ENCODE results near the gene SLIT3. TPM values are rescaled to one million over a fixed set of nuclear protein-coding genes. Genes with fewer than 3 reads are reported as not detected.

Gene SLIT3
- total and polyA plus RNA-seq, 4 experiments from 2014 or later = not detected

DNA sequence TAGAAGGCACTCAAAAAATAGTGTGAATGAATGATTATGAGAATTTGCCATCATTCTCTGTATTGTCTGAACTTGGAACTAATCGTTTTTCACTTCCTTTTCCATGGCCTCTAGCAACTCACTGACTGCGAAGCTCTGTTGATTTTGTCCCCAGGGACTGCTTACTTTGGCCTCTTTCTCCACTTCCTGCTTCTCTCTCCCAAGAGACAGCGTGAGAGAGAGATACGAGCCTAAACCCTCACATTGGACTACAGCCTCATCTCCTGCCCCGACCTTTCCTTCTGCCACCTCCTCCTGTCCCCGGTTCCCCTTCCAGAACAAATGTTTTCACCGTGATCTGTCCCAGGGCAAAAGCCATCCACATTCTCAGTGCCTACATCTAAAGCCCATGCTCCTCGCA, 421.0 kb downstream of the SLIT3 start:
- no peaks in the 10 kb centered on the region for H3K9me3 ChIP-seq (ENCODE audit: control insufficient read depth in 1 of 2, low read length in 2 of 2)
- H3K4me1 ChIP-seq (ENCODE audit: insufficient read depth, low read length) = no peaks in the 10 kb centered on the region
- Mint-ChIP-seq H3K4me1 (no peaks in the 10 kb centered on the region), H3K36me3 (no peaks in the 10 kb centered on the region), H3K9me3 (no peaks in the 10 kb centered on the region), H3K27ac (no peak overlapping the region), H3K4me3 (no peak overlapping the region), H3K27me3 (peaks cover 14 to 17% of the 10 kb centered on the region in 2 donors)
- H3K27me3 ChIP-seq (ENCODE audit: insufficient read depth, low read length) = no peaks in the 10 kb centered on the region
- intact Hi-C loops (cut with micrococcal nuclease) = no loop called here
- no peak overlapping the region for H3K27ac ChIP-seq (ENCODE audit: low read depth, low read length)
- ChIA-PET CTCF (ENCODE audit: partially characterized antibody) (interaction anchor here (0.9 kb wide), 1 partner anchor 15 kb away, joined by 3 read pairs; no protein-coding TSS in a partner anchor), POLR2A (ENCODE audit: partially characterized antibody) (no interaction called here)
- no peaks in the 10 kb centered on the region for H3K36me3 ChIP-seq (ENCODE audit: insufficient read depth, low read length)
- DNase-seq = no peak
- H3K4me3 ChIP-seq (ENCODE audit: low read length in 2 of 2) = no peak overlapping the region

DNA sequence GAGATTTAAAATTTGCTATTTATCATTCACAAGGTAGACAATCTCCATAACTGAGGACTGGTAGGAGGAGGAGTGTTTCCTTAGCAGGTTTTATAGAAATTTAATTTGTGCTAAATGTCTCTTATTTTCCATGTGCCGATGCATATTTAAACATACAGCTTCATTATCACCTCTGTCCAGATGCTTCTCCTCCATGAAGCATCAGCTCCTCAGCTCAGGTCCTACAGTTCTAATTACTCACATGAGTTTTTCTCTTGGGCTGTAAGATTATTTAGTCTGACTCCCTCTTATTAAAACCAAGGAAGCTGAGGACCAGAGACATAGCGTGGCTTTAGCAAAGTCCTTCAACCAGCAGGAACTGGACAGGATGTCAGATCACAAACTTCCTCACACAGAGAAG, 421.6 kb downstream of the SLIT3 start:
- Mint-ChIP-seq H3K27ac (no peak overlapping the region), H3K36me3 (no peaks in the 10 kb centered on the region), H3K27me3 (peaks cover 14 to 19% of the 10 kb centered on the region in 2 donors), H3K4me3 (no peak overlapping the region), H3K9me3 (no peaks in the 10 kb centered on the region), H3K4me1 (no peaks in the 10 kb centered on the region)
- intact Hi-C loops (cut with micrococcal nuclease) = no loop called here
- Histone ChIP-seq H3K27ac (ENCODE audit: low read depth, low read length) (no peak overlapping the region), H3K4me3 (ENCODE audit: low read length in 2 of 2) (no peak overlapping the region), H3K36me3 (ENCODE audit: insufficient read depth, low read length) (no peaks in the 10 kb centered on the region), H3K9me3 (ENCODE audit: control insufficient read depth in 1 of 2, low read length in 2 of 2) (no peaks in the 10 kb centered on the region), H3K4me1 (ENCODE audit: insufficient read depth, low read length) (no peaks in the 10 kb centered on the region), H3K27me3 (ENCODE audit: insufficient read depth, low read length) (no peaks in the 10 kb centered on the region)
- ChIA-PET CTCF (ENCODE audit: partially characterized antibody) (no interaction called here), POLR2A (ENCODE audit: partially characterized antibody) (no interaction called here)
- no peak for DNase-seq

DNA sequence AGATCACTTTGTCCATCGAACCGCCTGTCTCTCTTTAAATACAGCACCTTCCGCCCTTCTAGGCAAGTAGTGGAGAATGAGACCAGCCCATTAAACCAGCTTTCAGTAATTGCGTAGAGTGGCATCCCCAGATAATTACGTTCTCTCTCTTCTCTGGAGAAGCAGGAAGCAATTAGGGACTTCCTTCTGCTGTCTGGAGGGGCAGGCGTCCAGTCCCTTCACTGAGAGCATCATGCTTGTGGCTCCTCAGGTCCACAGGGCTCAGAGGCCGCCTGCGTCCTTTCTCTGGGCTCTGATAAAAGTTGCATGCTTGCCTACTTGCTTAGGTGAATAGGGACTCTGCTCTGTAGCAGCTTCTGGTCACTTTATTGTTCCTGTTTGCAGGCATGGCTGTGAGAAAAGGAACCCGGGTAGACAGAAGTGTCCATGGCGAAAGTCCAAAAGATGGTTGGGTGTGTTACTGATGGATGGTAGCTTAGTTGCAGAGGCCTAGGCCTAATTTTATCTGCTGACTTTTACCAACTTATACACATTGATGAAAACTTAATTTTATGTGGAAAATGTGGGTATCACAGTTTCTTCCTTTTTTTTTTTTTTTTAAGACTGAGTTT, 422.7 kb downstream of the SLIT3 start:
- Mint-ChIP-seq H3K4me1 (no peaks in the 10 kb centered on the region), H3K27me3 (peaks cover 15 to 19% of the 10 kb centered on the region in 2 donors), H3K4me3 (no peak overlapping the region), H3K9me3 (peaks cover 0 to 1% (median 0%) of the 10 kb centered on the region in 8 donors), H3K27ac (no peak overlapping the region), H3K36me3 (no peaks in the 10 kb centered on the region)
- intact Hi-C loops (cut with micrococcal nuclease) = no loop called here
- Histone ChIP-seq H3K4me3 (ENCODE audit: low read length in 2 of 2) (no peak overlapping the region), H3K36me3 (ENCODE audit: insufficient read depth, low read length) (no peaks in the 10 kb centered on the region), H3K27me3 (ENCODE audit: insufficient read depth, low read length) (no peaks in the 10 kb centered on the region), H3K4me1 (ENCODE audit: insufficient read depth, low read length) (no peaks in the 10 kb centered on the region), H3K27ac (ENCODE audit: low read depth, low read length) (no peak overlapping the region), H3K9me3 (ENCODE audit: control insufficient read depth in 1 of 2, low read length in 2 of 2) (no peaks in the 10 kb centered on the region)
- ChIA-PET POLR2A (ENCODE audit: partially characterized antibody) (no interaction called here), CTCF (ENCODE audit: partially characterized antibody) (no interaction called here)
- DNase-seq = no peak

DNA sequence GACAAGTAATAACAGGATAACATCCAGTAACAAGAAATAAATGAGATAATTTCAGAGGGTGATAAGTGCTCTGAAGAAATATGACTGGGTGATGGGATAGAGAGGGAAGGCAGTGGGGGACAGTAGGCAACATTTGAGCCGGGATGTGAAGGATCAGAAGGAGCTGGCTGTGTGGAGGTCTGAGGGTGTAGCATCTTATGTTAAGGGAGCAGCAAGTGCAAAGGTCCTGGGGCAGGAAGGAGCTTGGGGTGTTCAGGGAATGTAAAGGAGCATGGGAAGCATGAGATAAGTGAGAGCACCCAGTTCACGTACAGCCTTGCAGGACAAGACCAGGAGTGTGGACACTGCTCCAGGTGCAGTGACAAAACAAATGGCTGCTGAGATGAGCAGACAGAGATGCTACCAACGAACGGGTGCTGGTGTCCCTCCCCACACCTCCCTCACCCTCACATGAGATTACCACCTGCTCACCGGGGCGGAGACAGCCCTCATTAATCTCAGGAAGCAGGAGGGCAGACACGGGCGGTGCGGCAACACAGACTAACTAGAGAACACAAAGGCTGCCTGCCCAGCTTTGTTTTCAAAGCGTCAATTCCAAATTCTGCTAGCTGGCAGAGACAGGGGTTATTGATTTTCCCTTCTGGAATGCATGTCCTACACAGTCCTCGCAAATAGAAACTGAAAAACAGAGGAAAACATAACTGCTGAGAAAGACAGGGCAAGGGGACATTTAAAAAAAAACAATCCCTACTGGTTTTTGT, 423.6 kb downstream of the SLIT3 start:
- DNase-seq = no peak
- no peaks in the 10 kb centered on the region for H3K27me3 ChIP-seq (ENCODE audit: insufficient read depth, low read length)
- Mint-ChIP-seq H3K27ac (no peak overlapping the region), H3K36me3 (no peaks in the 10 kb centered on the region), H3K4me3 (no peak overlapping the region), H3K4me1 (no peaks in the 10 kb centered on the region), H3K9me3 (peaks cover 0 to 1% (median 0%) of the 10 kb centered on the region in 8 donors), H3K27me3 (peaks cover 12 to 19% of the 10 kb centered on the region in 2 donors)
- no peaks in the 10 kb centered on the region for H3K4me1 ChIP-seq (ENCODE audit: insufficient read depth, low read length)
- H3K36me3 ChIP-seq (ENCODE audit: insufficient read depth, low read length) = no peaks in the 10 kb centered on the region
- intact Hi-C loops (cut with micrococcal nuclease) = no loop called here
- no peaks in the 10 kb centered on the region for H3K9me3 ChIP-seq (ENCODE audit: control insufficient read depth in 1 of 2, low read length in 2 of 2)
- no peak overlapping the region for H3K27ac ChIP-seq (ENCODE audit: low read depth, low read length)
- H3K4me3 ChIP-seq (ENCODE audit: low read length in 2 of 2) = no peak overlapping the region
- ChIA-PET CTCF (ENCODE audit: partially characterized antibody) (no interaction called here), POLR2A (ENCODE audit: partially characterized antibody) (no interaction called here)

DNA sequence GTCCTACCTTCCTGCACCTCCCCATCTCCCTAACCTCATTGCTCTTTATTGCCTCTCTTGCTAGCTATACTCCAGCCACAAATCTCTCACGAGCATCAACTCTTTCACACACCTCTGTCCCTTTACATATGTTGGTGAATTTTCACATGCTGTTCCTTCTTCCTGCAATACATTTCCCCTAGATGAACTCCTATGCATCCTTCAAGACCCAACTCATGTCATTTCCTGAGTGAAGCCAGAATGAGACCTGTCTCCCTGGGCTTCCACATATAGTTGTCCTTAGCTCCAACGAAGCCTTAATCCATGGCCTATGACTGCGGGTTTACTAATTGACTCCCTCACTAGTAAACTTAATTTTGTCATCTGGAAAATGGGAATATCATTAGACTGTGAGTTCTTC, 424.5 kb downstream of the SLIT3 start:
- no peak overlapping the region for H3K27ac ChIP-seq (ENCODE audit: low read depth, low read length)
- ChIA-PET POLR2A (ENCODE audit: partially characterized antibody) (no interaction called here), CTCF (ENCODE audit: partially characterized antibody) (no interaction called here)
- Mint-ChIP-seq H3K36me3 (no peaks in the 10 kb centered on the region), H3K27ac (no peak overlapping the region), H3K27me3 (peaks cover 12 to 19% of the 10 kb centered on the region in 2 donors), H3K9me3 (peaks cover 0 to 1% (median 0%) of the 10 kb centered on the region in 8 donors), H3K4me1 (no peaks in the 10 kb centered on the region), H3K4me3 (no peak overlapping the region)
- intact Hi-C loops (cut with micrococcal nuclease) = no loop called here
- H3K36me3 ChIP-seq (ENCODE audit: insufficient read depth, low read length) = no peaks in the 10 kb centered on the region
- no peaks in the 10 kb centered on the region for H3K27me3 ChIP-seq (ENCODE audit: insufficient read depth, low read length)
- no peaks in the 10 kb centered on the region for H3K9me3 ChIP-seq (ENCODE audit: control insufficient read depth in 1 of 2, low read length in 2 of 2)
- DNase-seq = no peak
- H3K4me3 ChIP-seq (ENCODE audit: low read length in 2 of 2) = no peak overlapping the region
- no peaks in the 10 kb centered on the region for H3K4me1 ChIP-seq (ENCODE audit: insufficient read depth, low read length)

DNA sequence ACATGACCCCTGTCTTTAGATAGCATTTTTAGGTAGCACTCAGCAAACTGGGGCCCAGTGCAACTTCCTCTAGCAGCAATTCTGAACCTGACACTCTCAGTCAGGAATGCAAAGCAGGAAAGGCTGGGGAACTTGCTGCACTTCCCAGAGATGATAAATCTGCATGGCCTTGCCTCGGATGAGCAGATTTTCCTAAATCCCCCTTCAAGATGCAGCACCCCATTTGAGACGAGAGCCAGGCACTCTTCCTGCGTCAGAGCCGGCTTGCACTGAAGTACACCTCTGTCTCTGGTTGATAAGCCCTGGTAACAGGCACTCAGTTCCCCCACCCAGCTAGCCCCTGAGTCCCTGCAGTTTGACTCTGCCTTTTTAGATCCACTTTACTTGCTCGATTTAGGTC, 425.1 kb downstream of the SLIT3 start:
- H3K4me3 ChIP-seq (ENCODE audit: low read length in 2 of 2) = no peak overlapping the region
- no peaks in the 10 kb centered on the region for H3K36me3 ChIP-seq (ENCODE audit: insufficient read depth, low read length)
- intact Hi-C loops (cut with micrococcal nuclease) = no loop called here
- no peaks in the 10 kb centered on the region for H3K4me1 Mint-ChIP-seq
- no peak overlapping the region for H3K27ac Mint-ChIP-seq
- H3K4me3 Mint-ChIP-seq = no peak overlapping the region
- H3K27me3 Mint-ChIP-seq = peaks cover 12 to 19% of the 10 kb centered on the region in 2 donors
- H3K9me3 ChIP-seq (ENCODE audit: control insufficient read depth in 1 of 2, low read length in 2 of 2) = no peaks in the 10 kb centered on the region
- ChIA-PET CTCF (ENCODE audit: partially characterized antibody) (no interaction called here), POLR2A (ENCODE audit: partially characterized antibody) (no interaction called here)
- no peaks in the 10 kb centered on the region for H3K36me3 Mint-ChIP-seq
- H3K27me3 ChIP-seq (ENCODE audit: insufficient read depth, low read length) = no peaks in the 10 kb centered on the region
- H3K9me3 Mint-ChIP-seq = peaks cover 0 to 1% (median 0%) of the 10 kb centered on the region in 8 donors
- no peak for DNase-seq
- H3K27ac ChIP-seq (ENCODE audit: low read depth, low read length) = no peak overlapping the region
- no peaks in the 10 kb centered on the region for H3K4me1 ChIP-seq (ENCODE audit: insufficient read depth, low read length)

DNA sequence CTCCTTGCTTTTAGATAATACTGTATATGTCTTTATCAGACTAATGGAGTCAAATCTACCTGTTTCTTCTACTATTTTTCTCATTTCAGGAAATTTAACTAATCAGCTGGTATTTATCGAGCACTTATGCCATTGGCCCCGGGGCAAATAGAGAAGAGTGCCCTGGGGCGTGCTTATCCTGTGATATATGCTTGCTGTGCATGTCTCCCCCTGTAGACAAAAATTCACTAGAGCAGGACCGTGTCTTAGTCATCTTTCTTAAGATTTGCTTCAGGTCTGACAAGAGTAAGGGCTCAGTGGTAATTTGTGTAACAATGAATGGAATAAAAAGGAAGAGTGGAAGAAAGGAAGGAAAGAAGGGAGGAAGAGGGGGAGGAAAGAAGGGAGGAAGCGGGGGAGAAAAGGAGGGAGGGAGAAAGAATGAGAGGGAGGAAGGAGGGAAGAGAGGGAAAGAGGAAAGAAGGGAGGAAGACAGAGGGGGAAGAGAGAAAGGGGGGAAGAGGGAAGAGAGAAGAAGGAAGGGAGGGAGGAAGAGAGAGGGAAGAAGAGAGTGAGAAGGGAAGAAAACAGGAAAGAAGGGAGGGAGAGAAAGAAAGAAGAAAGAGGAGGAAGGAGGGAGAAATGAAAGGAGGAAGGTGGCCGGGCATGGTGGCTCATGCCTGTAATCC, 426.1 kb downstream of the SLIT3 start:
- Histone ChIP-seq H3K4me3 (ENCODE audit: low read length in 2 of 2) (no peak overlapping the region), H3K36me3 (ENCODE audit: insufficient read depth, low read length) (no peaks in the 10 kb centered on the region), H3K27me3 (ENCODE audit: insufficient read depth, low read length) (no peaks in the 10 kb centered on the region), H3K4me1 (ENCODE audit: insufficient read depth, low read length) (no peaks in the 10 kb centered on the region), H3K9me3 (ENCODE audit: control insufficient read depth in 1 of 2, low read length in 2 of 2) (no peaks in the 10 kb centered on the region), H3K27ac (ENCODE audit: low read depth, low read length) (no peak overlapping the region)
- no peak for DNase-seq
- no peak overlapping the region for H3K4me3 Mint-ChIP-seq
- peaks cover 9 to 14% of the 10 kb centered on the region in 2 donors for H3K27me3 Mint-ChIP-seq
- POLR2A ChIA-PET (ENCODE audit: partially characterized antibody) = no interaction called here
- H3K27ac Mint-ChIP-seq = no peak overlapping the region
- H3K9me3 Mint-ChIP-seq = peaks cover 0 to 1% (median 0%) of the 10 kb centered on the region in 8 donors
- no peaks in the 10 kb centered on the region for H3K4me1 Mint-ChIP-seq
- intact Hi-C loops (cut with micrococcal nuclease) = no loop called here
- no peaks in the 10 kb centered on the region for H3K36me3 Mint-ChIP-seq
- CTCF ChIA-PET (ENCODE audit: partially characterized antibody) = no interaction called here

All from CD4-positive, alpha-beta memory T cell (primary cell).